ENCODE data around the gene RNFT2.

RNFT2 gene

DNA sequence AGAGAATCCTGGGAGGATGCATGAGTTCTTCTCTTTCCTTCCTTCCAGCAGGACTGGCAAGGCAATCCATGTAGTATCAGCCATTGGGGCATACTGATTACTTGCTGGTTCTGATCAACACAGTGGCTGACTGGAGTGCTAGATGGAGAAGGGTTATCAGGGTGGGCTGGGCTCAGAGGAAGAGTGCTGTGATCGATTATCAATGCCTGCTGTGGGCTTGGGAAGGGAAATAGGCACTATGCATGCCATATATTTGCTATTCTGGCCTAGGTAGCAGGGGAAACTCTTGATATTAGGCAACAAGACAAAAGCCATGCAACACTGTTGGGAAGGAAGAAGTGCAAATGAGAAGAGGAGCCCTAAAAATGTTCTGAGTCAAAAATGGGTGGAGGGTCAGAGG lies 97.4 kb downstream of the RNFT2 start:
- no peak for DNase-seq (ENCODE audit: low spot score)

DNA sequence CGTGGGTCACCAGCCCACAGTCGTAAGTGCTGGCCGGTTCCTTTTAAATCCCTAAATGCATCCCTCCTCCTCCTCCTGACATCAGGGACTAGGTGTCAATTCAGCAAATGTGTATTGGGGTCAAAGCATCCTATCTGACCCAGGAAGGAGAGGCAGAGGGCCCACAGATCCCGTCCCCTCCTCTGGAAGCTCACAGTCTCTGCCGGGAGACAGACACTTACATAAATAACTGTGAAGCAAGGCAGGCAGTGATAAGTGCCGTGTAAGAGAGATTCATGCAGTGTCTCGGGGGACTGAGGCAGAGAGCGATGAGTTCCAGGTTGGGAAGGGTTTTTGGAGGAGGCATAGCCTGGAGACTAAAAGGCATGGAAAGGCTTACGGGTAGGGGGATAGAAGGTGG lies 99.0 kb downstream of the RNFT2 start:
- DNase-seq (ENCODE audit: low spot score): no peak

DNA sequence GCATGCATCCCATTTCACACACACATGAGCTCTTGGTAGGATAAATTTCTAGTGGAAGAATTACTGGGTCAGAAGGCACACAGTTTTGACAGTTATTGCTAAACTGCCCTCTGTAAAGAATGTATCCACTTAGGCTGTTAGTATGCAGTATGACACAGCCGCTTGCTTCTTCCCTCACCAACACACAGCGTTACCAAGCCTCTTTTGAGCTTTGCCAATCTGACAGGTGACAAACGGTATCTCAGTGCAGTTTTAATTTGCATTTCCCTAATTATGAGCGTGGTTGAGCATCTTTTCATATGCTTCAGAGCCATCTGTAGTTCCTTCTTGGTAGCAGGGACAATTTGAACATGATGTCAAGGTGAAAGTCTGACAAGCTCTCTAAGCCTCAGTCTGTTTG lies 100.2 kb downstream of the RNFT2 start:
- peak; percentile 60 for DNase-seq (ENCODE audit: low spot score)

DNA sequence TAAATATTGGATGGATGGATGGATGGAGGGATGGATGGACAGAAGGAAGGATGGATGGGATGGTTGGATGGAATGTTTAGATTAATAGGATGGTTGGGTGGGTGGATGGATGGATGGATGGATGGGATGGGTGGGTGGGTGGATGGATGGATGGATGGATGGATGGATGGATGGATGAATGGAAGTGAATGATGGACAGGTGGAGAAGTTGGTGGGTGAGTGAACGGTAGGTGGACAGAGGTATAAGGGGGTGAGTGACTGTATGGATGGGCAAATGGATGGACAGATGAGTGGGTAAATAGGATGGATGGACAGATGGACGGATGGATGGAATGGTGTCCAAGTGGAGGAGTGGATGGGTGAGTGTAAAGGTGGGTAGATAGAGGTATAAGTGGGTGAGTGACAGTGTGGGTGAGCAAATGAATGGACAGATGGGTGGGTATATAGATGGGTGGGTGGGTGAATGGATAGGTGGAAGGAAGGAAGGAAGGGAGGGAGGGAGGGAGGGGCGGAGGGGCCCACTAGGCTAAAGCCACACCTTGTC lies 101.2 kb downstream of the RNFT2 start:
- no peak for DNase-seq (ENCODE audit: low spot score)

DNA sequence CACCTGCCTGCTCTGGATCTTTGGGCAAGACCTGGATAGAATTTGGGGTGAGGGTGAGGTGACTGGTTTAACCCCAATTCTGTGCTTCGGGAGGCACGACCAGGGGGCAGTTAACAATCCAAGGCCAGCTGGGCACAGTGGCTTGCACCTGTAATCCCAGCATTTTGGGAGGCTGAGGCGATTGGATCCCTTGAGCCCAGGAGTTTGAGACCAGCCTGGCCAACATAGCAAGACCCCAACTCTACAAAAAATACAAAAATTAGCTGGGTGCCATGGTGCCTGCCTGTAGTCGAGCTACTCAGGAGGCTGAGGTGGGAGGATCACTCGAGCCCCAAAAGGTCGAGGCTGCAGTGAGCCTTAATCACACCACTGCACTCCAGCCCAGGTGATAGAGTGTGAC lies 105.0 kb downstream of the RNFT2 start:
- no peak for DNase-seq (ENCODE audit: low spot score)

DNA sequence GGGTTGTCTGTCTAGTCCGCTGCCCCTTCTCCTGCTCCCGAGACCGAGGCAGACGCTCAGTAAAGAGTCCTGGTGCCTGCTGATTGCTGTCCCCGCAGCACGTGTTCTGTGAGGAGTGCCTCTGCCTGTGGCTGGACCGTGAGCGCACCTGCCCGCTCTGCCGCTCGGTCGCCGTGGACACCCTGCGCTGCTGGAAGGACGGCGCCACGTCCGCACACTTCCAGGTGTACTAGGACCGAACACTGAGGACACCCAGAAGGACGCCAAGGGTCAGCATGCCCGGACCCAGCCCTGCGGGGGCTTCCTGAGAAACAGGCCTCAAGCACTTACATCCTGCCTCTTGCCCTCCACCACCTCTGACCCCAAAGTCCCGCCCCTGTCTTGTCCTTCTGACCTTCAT lies 111.1 kb downstream of the RNFT2 start:
- no peak for DNase-seq (ENCODE audit: low spot score)

DNA sequence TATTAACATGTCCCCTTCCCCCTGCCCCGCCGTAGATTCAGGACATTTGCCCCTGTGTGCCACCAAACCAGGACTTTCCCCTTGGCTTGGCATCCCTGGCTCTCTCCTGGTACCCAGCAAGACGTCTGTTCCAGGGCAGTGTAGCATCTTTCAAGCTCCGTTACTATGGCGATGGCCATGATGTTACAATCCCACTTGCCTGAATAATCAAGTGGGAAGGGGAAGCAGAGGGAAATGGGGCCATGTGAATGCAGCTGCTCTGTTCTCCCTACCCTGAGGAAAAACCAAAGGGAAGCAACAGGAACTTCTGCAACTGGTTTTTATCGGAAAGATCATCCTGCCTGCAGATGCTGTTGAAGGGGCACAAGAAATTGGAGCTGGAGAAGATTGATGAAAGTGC lies 114.2 kb downstream of the RNFT2 start:
- no peak for DNase-seq (ENCODE audit: low spot score)

DNA sequence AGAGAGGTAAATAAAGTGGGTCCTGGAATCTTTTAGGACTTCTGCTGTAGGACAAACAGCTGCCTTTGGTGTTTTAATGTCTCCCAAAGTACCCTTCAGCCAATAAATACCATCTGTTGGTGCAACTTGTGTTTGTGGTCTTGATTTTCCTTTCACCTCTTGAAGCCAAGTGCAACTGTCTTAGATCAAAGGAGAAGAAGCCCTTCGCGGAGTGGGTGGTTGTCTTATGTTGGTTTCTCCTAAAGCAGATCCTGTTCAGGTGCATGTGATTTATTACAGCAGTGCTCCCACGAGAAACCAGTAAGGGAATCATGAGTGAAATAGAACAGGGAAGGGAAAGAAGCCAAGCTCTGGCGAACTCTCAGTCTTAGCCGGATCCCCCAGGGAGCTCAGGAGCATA lies 115.4 kb downstream of the RNFT2 start:
- DNase-seq (ENCODE audit: low spot score): no peak

DNA sequence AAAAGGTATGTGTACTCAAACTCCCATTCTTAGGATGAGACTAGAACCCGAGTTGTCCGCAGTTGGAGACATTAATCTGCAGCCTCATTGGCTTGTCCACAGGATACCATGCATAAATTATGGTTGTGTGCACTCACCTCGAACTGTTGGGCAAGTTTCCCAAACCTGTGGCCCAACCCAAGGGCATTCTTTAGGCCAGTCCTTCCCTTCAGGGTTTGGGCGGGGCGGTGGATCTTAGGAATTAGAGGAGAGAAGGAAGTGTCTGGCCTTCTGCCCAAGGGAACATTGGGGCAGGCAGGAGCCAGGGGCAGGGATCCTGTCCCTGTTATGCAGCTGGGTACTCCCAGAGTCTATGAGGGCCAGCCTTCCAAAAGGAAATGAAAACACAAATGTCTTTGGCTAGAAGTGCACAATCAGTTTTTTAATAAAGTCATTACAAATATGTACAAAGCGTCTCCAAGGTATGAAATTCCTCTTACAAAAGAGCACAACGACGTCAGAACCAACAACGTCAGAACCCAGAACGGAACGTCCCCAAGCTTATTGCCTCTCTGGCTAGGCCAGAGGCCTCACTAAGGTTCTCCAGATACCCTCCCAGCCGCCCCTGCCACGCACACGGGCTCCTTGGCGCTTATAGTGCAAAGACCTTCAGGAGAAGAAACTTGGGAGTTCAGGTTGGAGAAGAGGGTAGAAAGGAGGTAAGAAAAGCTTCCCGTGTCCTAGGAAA lies 117.8 kb downstream of the RNFT2 start:
- DNase-seq (ENCODE audit: low spot score): no peak

DNA sequence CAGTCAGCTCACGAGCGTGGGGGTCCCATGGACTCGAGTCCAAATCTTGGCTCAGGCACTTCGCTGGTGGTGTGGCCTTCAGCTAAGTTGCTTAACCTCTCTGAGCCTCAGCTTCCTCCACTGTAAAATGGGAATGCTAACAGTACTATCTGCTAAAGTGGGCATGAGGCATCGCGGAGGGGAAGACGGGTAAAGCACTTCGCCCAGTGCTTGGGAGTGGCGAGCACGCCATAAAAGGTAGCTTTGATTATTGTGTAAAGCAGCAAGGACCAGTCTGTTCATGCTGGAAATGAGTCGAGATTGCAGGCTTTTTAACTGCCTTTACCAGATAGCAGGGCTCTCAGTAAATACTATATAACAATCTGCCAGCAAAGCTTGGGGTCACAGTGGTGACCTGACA lies 118.6 kb downstream of the RNFT2 start:
- DNase-seq (ENCODE audit: low spot score): no peak

DNA sequence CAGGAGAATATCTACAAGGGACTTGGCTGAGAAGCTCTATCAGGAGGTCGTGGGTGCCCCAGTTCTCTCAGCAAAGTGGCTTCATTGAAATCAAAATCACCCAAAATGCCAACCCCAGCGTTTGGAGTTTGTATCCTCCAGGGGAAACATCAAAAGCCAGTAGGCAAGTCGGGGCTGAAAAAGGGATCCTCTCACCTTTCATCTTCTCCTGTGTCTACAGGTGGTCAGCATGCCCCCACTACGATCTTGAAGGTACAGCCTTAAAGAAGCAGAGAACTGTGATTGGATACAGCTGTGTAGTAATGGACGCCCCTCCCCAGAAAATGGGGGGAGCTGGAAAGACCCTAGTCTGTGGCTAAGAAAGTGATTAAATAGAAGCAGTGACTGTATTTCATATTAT lies 121.0 kb downstream of the RNFT2 start:
- DNase-seq (ENCODE audit: low spot score): peak; percentile 32

DNA sequence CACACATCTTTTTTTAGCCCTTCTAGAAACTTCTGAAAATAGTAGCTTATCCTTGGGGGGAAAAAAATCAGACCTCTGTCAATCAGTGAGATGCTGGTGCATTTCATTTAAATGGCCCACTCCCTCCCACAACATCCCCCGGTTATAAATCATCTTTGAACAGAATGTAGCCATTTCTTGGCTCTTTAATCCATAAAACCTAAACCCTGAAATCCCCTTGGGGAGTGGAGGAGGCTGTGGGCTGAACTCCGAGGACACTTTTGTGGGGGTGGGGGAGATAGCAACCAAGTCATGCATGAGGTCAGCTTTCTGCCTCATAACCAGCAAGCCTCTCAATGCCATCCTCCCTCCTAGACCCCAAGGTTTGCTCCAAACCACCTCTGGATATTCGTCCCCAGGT lies 122.1 kb downstream of the RNFT2 start:
- DNase-seq (ENCODE audit: low spot score): no peak

DNA sequence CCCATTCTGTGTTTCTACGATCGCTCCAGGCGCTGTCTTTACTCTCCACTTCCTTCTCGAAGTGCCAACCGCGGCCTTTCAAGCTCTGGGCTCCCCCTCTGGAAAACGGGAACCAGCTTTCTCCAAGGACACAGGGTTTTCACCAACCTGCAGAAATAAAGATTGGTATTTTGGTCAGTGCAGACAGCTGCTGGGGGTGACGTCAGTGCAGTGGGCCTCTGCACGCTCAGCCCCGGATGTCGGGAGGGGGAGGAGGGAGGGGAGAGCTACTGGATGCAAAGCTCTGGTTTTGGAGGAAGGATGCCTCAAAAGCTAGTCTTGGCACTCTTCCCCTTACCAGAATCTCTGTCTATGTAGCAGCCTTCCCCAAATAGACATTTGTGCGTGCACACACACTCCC lies 123.2 kb downstream of the RNFT2 start:
- DNase-seq (ENCODE audit: low spot score): peak; percentile 94

DNA sequence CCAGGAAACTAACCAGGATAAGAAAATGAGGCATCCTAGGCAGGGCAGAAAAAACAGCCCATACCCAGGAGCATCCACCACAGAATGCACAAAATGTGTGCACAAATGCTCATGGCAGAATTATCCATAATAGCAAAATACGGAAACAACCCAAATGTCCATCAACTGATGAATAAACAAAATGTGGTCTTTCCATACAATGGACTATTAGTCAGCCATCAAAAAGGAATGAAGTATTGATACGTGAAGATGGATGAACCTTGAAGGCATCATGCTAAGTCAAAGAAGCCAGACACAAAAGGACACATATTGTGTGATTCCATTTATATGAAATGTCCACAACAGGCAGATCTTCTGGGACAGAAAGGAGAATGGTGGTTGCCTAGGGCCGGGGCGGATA lies 124.1 kb downstream of the RNFT2 start:
- no peak for DNase-seq (ENCODE audit: low spot score)

DNA sequence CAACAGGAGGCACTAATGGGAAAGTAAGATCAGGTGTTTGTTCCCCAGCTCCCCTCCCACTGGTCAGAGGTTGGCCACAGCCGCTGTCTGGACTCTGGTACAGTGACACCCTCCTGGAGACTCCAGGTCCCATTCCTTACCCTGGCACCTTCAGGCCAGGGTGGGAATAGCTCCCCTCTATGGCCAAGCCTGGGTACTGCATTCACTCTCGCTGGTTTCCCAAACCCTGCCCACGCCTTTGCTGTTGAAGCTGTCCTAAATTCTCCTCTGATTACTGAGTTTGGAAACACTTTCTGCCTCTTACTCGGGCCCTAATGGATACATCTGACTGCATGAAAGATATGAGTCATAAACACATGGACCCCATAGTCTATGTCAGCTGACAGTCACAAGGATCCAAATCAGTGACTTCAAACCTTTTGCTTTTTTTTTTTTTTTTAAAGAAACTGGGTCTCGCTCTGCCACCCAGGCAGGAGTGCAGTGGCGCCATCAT lies 125.2 kb downstream of the RNFT2 start:
- peak; percentile 66 for DNase-seq (ENCODE audit: low spot score)

DNA sequence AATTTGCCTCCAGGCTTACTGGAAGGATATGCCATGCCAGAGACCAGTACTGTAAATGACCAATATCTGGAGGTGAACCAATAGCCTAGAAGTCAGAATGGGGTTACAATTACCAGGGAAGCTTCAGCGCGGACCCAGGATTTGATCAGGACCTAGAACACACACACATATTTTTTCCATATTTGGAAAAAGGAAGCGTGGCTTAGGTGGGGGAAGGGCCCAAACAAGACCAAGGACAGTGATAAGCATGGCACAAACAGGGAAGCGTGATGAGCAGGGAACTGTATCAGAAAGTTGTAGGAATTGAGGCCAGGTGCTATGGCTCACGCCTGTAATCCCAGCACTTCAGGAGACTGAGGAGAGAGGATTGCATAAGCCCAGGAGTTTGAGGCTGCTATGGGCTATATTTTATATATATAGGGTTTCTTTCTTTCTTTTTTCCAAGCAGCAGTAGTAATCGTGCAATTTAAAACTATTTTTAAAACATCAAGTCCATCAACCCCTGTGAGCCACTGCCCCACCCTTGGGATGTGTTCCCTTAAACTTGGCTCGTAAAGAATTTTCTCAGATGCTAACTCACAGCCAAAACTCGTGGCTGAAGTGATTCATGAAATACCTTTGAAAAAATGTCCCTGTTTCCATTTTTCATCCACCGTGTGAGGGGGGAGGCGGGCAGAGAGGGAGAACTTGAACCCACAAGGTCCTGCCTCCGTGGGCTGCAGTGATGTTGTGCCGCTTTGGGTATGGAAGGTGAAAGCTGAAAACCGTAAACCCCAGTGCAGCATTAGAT lies 126.5 kb downstream of the RNFT2 start:
- no peak for DNase-seq (ENCODE audit: low spot score)

DNA sequence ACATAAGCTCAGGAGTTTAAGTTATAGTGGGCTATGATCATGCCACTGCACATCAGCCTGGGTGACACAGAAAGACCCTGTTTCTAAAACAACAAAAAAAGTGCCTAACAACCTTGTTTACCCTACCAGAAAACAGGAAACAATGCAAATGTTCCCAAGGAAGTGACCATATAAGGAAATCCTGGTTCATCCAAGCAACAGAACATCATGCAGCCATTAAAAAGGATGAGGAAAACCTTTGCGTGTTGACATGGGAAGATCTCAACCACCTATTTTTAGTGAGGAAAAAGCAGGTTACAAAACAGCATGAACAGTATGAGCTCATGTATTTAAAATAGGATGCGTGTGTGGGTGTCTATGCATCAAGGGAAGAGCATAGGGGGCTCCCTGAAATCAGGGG lies 129.4 kb downstream of the RNFT2 start:
- peak; percentile 43 for DNase-seq (ENCODE audit: low spot score)

DNA sequence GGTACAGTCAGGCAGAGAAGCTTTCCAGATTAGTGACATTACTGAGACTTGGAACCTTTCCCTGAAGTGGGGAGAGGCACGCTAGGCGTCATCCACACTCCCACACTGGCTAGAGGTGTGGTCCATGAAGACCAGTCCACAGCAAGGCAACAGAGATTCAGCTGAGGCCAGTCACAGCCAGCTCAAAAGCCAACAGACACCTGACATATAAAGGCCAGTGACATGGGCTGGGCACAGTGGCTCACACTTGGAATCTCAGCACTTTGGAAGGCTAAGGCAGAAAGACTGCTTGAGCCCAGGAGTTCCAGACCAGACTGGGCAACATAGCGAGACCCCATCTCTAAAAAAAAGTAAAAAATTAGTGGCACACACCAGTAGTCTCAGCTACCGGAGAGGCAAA lies 132.2 kb downstream of the RNFT2 start:
- no peak for DNase-seq (ENCODE audit: low spot score)

DNA sequence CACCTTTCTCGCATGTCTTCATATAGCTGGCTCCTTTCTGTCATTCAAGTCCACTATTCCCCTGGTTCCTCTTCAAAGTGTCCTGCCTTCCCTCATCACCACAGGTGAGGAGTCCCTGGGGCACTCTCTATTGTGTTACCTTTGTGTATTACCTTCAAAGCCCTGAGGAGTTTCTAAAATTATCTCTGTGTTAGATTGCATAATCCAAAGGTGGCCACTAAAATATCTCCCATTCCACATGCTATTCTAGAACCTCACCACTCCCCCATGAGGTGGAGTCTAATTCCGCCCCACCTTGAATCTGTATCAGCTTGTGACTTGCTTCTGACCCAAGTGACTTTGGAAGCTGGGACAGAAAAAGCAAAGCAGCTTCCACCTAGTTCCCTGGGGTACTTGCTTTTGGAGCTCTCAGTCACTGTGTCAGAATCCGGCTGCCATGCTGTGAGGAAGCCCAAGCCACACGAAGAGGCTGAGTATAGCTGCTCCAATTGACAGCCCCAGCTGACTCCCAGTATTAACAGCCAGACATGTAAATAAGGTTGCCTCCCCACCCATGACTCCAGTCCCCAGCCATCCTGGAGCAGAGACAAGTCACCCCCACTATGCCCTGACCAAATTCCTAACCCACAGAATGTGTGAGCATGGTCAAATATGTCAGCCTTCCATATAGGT lies 136.3 kb downstream of the RNFT2 start:
- no peak for DNase-seq (ENCODE audit: low spot score)

DNA sequence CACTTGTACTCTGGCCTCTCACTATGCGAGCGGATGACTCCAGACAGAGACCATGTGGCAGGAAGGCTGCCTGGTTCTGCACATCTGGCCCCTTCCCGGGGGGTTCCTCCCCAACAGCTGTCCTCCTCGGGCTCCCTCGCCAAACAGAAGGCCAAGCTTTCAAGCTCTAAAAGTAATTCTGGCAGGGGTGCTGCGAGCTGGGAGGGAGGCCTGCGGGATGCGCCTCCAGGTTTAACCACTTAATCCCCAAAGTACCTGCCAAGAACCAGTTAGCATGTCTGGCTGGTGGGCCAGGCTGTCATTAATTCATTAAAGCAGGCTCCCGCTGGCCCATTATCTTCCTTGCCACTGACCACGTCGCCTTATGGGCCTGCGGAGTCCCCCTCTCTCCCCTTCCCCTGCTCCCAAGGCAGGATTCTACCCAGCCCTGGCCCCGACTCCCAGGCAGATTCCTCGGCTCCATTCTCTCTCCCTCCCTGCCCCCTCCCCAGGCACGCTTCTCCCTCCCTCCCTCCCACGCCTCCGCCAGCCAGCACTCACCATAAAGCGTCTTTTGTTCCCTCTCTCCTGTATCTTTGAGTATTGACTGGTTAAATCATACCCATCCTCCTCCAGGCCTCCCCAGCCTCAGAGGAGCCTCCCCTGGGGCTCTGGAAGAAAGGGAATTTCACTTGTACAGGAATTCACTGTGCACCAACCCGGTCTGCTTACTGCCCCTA lies 138.2 kb downstream of the RNFT2 start:
- no peak for DNase-seq (ENCODE audit: low spot score)

DNA sequence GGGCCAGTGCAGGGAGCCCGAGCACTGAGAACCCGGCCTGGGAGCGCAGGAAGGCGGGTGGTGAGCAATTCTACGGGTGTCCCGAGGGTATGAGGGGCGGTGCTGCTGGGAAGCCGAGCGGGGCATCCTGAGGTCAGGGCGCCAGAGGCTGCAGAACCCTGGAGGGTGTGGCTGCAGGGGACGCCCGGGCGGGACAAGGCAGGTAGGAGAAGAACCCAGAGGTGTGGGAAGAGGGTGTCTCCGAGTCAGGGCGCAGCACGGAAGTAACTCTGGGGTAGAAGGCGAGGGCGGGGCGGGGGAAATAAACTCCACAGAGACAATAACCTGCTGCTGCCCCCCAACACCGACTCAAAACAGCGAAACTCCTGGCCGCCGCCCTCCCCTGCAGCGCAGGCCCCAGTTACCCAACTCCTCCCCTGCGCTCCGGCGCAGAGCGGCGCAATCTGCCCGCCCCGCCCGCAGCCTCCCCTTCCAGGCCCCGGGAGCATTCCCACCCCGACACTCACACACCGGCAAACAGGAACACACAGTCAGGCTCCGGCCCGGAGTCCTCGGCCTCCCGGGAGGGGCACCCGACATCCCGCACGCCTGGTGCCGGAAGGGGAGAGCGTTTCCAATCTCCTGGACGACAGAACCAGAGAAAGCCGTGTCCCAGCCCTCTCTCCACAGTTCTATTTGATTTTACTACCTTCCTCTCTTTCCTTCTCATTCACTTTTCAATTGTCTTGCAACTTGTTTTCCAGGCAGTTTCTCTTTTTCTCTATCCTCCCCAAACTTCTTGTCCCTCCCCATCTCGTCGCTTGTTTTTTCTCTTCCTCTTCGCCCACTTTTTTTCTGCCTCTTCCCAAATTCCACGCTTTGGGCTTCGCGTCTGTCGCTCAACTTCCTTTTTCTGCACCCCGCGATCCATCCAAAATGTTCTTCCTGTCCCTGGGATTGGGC lies 140.7 kb downstream of the RNFT2 start:
- DNase-seq (ENCODE audit: low spot score): peak; percentile 32

All from NAMALWA (cell line).